ENCODE measurements around the gene PLD1. TPM values are rescaled to one million over a fixed set of nuclear protein-coding genes. Genes with fewer than 3 reads are reported as not detected.
"Not testable (repeated sequence)": the region's sequence is repeated elsewhere in the genome, so short reads cannot be mapped to it uniquely, and the experiment has no call there.

The PLD1 gene
- total RNA-seq, 2 donors from 2014 or later = 51.3 to 95.2 TPM

DNA sequence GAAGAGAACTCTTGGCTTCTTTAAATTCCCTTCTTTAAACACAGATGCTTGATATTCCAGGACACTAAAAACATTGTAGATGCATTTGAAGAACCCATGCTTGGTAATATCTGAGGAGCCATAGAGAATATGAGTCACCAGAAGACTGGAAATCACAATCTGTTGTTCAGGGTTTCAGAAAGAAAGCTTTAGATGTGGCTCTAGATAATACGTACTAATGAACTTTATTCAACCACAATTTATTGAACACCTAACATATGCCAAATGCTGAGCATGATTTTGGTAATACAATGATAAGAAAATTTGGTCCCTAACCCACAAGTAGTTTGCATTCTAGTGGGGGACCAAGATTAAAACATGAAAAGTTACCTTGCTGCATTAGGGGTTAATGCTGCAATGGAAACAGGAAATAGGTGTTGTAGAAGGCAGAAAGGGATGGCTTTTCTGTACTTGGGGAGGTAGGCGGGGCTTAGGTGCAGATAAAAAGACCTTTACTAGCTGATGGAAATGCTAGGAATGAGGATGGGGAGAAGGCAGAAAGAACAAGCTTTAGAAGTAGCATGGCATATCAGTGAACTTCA, 11.6 kb upstream of the PLD1 start:
- no peak overlapping the region for H3K4me3 ChIP-seq
- TF ChIP-seq, protein P1, sequence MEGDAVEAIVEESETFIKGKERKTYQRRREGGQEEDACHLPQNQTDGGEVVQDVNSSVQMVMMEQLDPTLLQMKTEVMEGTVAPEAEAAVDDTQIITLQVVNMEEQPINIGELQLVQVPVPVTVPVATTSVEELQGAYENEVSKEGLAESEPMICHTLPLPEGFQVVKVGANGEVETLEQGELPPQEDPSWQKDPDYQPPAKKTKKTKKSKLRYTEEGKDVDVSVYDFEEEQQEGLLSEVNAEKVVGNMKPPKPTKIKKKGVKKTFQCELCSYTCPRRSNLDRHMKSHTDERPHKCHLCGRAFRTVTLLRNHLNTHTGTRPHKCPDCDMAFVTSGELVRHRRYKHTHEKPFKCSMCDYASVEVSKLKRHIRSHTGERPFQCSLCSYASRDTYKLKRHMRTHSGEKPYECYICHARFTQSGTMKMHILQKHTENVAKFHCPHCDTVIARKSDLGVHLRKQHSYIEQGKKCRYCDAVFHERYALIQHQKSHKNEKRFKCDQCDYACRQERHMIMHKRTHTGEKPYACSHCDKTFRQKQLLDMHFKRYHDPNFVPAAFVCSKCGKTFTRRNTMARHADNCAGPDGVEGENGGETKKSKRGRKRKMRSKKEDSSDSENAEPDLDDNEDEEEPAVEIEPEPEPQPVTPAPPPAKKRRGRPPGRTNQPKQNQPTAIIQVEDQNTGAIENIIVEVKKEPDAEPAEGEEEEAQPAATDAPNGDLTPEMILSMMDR (IDR thresholded peaks at IDR 0.05) = no peak
- no peaks in the 10 kb centered on the region for H3K36me3 ChIP-seq
- no peaks in the 10 kb centered on the region for H3K9me3 ChIP-seq
- no peaks in the 10 kb centered on the region for H3K27me3 ChIP-seq (replicated peaks; ENCODE audit: insufficient read depth)
- ATAC-seq (ENCODE audit: insufficient number of reproducible peaks, low FRiP score, low read depth) (no peak), DNase-seq (ENCODE audit: low spot score) (no peak)
- H3K4me1 ChIP-seq (ENCODE audit: control insufficient read depth in 1 of 2, low read depth in 2 of 2) = no peaks in the 10 kb centered on the region
- H3K27ac ChIP-seq = no peak overlapping the region

DNA sequence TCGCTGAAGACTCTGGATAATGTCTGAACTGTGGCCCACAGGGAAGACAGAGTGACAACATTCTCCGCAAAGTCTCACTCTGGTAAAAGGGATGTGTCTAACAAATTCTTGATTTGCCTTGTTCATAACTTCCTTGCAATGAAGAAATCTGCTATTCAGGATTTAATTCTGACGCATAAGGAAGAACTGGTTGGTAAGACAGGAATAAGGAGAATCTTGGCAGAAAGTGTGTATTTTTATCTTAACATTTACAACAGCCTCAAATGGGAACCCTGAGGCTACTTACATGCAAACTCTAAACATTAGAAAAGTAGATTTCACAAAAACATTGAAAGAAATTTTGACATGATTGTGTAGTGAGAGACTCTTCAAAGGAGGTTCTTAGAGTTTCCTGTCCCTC, 10.8 kb upstream of the PLD1 start:
- H3K27me3 ChIP-seq (replicated peaks; ENCODE audit: insufficient read depth) = no peaks in the 10 kb centered on the region
- no peaks in the 10 kb centered on the region for H3K9me3 ChIP-seq
- TF ChIP-seq, protein P1 (IDR thresholded peaks at IDR 0.05) = no peak
- H3K4me1 ChIP-seq (ENCODE audit: control insufficient read depth in 1 of 2, low read depth in 2 of 2) = no peaks in the 10 kb centered on the region
- H3K27ac ChIP-seq = no peak overlapping the region
- ATAC-seq (ENCODE audit: insufficient number of reproducible peaks, low FRiP score, low read depth) (no peak), DNase-seq (ENCODE audit: low spot score) (no peak)
- no peak overlapping the region for H3K4me3 ChIP-seq
- H3K36me3 ChIP-seq = no peaks in the 10 kb centered on the region

DNA sequence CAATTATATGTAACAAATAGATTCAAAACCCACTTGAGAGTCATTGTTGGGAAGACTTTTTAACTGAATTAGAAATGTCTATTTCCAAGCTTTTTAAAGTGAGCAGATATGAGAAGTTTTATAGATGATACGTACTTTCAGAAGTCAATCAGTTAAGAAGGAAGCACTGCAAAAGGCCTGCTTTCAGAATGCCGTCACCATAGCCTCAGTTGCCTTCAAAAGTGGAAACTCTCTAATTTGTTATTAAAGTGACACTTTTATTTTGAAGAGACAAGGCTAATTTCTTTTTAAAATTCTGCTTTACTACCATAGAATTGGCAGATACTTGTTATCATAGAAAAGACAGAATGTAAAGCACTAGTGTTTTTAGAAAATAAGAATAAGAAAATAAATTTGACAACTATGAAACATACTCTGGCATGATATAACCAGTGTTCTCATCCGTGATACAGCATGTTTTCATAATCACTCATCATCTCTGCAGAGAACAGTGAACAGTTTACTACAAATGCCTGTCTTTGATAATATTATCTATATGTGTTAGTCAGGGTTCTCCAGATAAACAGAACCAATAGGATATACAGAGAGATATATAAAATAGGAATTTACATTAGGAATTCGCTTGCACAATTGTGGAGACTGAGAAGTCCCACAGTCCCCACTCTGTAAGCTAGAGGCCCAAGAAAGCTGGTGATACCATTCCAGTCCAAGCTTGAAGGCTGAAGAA, 7.0 kb upstream of the PLD1 start:
- no peaks in the 10 kb centered on the region for H3K36me3 ChIP-seq
- no peaks in the 10 kb centered on the region for H3K27me3 ChIP-seq (replicated peaks; ENCODE audit: insufficient read depth)
- no peak overlapping the region for H3K4me3 ChIP-seq
- DNase-seq (ENCODE audit: low spot score) (no peak), ATAC-seq (ENCODE audit: insufficient number of reproducible peaks, low FRiP score, low read depth) (no peak)
- H3K4me1 ChIP-seq (ENCODE audit: control insufficient read depth in 1 of 2, low read depth in 2 of 2) = no peaks in the 10 kb centered on the region
- TF ChIP-seq, protein P1 (IDR thresholded peaks at IDR 0.05) = no peak
- no peaks in the 10 kb centered on the region for H3K9me3 ChIP-seq
- H3K27ac ChIP-seq = no peak overlapping the region

DNA sequence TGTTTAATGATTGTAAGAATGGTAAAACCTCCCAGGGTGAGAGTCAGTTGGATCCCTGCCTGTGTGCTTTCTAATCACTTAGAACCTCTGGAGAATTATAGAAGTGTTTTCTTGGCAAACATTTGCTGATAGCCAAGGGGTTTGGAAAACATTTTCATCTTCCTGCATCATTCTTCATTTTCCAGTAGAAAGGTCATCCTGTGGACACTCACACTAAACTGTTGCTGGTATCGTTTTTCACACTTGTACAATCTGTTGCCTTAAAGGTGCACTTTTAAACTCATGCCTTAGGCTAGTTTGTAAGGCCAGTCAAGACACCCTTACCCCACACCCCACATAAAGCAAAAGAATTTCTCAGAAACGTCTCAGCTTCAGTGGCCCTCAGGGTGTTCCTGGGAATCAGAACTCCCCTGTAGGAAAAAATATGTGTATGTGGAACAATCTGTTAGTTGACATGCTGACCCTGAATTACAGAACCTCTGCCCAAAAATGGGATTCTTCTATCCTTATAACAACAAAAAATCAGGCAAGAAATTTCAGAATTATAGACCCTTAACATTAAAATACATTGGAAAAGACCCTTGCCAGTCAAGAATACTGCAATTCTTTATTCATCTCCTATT, 5.8 kb upstream of the PLD1 start:
- Histone ChIP-seq H3K4me3 (no peak overlapping the region), H3K36me3 (no peaks in the 10 kb centered on the region), H3K4me1 (ENCODE audit: control insufficient read depth in 1 of 2, low read depth in 2 of 2) (peaks cover 2 to 8% of the 10 kb centered on the region in 2 donors), H3K27me3 (replicated peaks; ENCODE audit: insufficient read depth) (no peaks in the 10 kb centered on the region), H3K9me3 (no peaks in the 10 kb centered on the region), H3K27ac (no peak overlapping the region)
- TF ChIP-seq, protein P1 (IDR thresholded peaks at IDR 0.05) = no peak
- DNase-seq (ENCODE audit: low spot score) = no peak
- ATAC-seq (ENCODE audit: insufficient number of reproducible peaks, low FRiP score, low read depth) = no peak

DNA sequence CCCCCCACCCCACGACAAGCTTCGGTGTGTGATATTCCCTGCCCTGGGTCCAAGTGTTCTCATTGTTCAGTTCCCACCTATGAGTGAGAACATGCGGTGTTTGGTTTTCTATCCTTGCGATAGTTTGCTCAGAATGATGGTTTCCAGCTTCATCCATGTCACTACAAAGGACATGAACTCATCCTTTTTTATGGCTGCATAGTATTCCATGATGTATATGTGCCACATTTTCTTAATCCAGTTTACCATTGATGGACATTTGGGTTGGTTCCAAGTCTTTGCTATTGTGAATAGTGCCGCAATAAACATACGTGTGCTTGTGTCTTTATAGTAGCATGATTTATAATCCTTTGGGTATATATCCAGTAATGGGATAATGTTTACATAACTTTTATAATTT, 4.4 kb upstream of the PLD1 start:
- H3K27ac ChIP-seq; H3K36me3 ChIP-seq; DNase-seq (ENCODE audit: low spot score); H3K9me3 ChIP-seq; H3K4me3 ChIP-seq; ATAC-seq (ENCODE audit: insufficient number of reproducible peaks, low FRiP score, low read depth); H3K27me3 ChIP-seq (replicated peaks; ENCODE audit: insufficient read depth): not testable (repeated sequence)
- H3K4me1 ChIP-seq (ENCODE audit: control insufficient read depth in 1 of 2, low read depth in 2 of 2) = peaks cover 7 to 14% of the 10 kb centered on the region in 2 donors

All from thoracic aorta (tissue), 2 donors.